RWPE1 (cell line): ENCODE results near the gene AHCTF1.

Source experiments
- CTCF ChIA-PET: fragments of 350-600 bp; sonication (Branson Sonifier 250); formaldehyde crosslinking; extraction: SDS; loops from one replicate; lab custom pipeline; 2021; lab: Yijun Ruan, JAX
- POLR2A ChIA-PET: fragments of 400-600 bp; formaldehyde crosslinking; extraction: SDS; loops from one replicate; lab custom pipeline; 2020; ENCODE audit warnings: antibody characterized with exemption; ENCODE audit not compliant: low non-redundant PET; lab: Yijun Ruan, JAX
- DNase-seq: peaks from one replicate; pipeline ENCODE4 v3.0.0; 2012; ENCODE audit warnings: low spot score
- H3K27ac ChIP-seq: fragments of 450-650 bp; 2 replicates; pipeline ENCODE4 v1.5.1; 2017
- CTCF ChIP-seq: fragments of 450-650 bp; conservative IDR thresholded peaks from 2 replicates; pipeline ENCODE4 v1.5.1; 2017; ENCODE audit warnings: low read depth, mild to moderate bottlenecking

The AHCTF1 gene

GRCh38 chr1:246969621-246970020 is 37.9 kb upstream of the AHCTF1 start:
- DNase-seq, result no peak
- TF ChIP-seq CTCF, result no peak
- ChIA-PET CTCF (no interaction called here), POLR2A (no interaction called here)
- no peak overlapping the region for H3K27ac ChIP-seq

GRCh38 chr1:246966502-246966901 is 34.8 kb upstream of the AHCTF1 start:
- no peak for TF ChIP-seq CTCF
- POLR2A ChIA-PET, result no interaction called here
- no peak overlapping the region for H3K27ac ChIP-seq
- CTCF ChIA-PET, result interaction anchor here (0.6 kb wide), 1 partner anchor 158 kb away, joined by 3 read pairs; no protein-coding TSS in a partner anchor
- DNase-seq, result no peak

- POLR2A ChIA-PET, result no interaction called here
- CTCF ChIA-PET, result no interaction called here
- TF ChIP-seq CTCF, result no peak
Measured at GRCh38 chr1:246959944-246960693, 28.4 kb upstream of the AHCTF1 start.

GRCh38 chr1:246954126-246954525 is 22.4 kb upstream of the AHCTF1 start:
- TF ChIP-seq CTCF, result no peak
- ChIA-PET CTCF (no interaction called here), POLR2A (no interaction called here)
- DNase-seq, result no peak
- H3K27ac ChIP-seq, result no peak overlapping the region

More at GRCh38 chr1:246959944-246960693, 28.4 kb upstream of the AHCTF1 start:
- no peak for DNase-seq
- H3K27ac ChIP-seq, result no peak overlapping the region

GRCh38 chr1:246951413-246951812 is 19.7 kb upstream of the AHCTF1 start:
- TF ChIP-seq CTCF, result no peak
- ChIA-PET CTCF (no interaction called here), POLR2A (no interaction called here)
- no peak for DNase-seq
- no peak overlapping the region for H3K27ac ChIP-seq

- no peak for DNase-seq
- ChIA-PET CTCF (no interaction called here), POLR2A (no interaction called here)
- no peak for TF ChIP-seq CTCF
- no peak overlapping the region for H3K27ac ChIP-seq
Measured at GRCh38 chr1:246949956-246950355, 18.2 kb upstream of the AHCTF1 start.
